Measurements from ENCODE around the gene CCDC183.

- TF ChIP-seq CTCF (IDR thresholded peaks at IDR 0.05), result no peak
- TF ChIP-seq POLR2A (IDR thresholded peaks at IDR 0.05), result no peak
- no peak for TF ChIP-seq EP300 (IDR thresholded peaks at IDR 0.05)
Measured at GRCh38 chr9:136826188-136826541, 30.0 kb downstream of the CCDC183 start.
